ENCODE measurements around the gene PKNOX2.

The PKNOX2 gene

DNA sequence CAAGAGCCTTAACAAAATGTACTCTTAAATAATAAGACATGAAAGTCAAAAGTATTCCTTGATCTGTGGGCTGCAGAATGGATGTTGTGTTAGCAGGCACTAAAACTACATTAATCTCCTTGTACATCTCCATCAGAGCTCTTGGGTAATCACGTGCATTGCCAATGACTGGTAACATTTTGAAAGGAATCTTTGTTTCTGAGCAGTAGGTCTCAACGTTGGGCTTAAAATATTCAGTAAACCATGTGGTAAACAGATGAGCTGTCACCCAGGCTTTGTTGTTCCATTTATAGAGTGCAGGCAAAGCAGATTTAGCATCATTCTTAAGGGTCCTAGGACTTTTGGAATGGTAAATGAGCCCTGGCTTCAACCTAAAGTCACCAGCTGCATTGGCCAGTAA lies 152.9 kb downstream of the PKNOX2 start:
- DNase-seq (ENCODE audit: low read depth) = no peak
- no peak overlapping the region for H3K4me3 ChIP-seq (ENCODE audit: low read depth, low read length)
- TF ChIP-seq, protein P1, sequence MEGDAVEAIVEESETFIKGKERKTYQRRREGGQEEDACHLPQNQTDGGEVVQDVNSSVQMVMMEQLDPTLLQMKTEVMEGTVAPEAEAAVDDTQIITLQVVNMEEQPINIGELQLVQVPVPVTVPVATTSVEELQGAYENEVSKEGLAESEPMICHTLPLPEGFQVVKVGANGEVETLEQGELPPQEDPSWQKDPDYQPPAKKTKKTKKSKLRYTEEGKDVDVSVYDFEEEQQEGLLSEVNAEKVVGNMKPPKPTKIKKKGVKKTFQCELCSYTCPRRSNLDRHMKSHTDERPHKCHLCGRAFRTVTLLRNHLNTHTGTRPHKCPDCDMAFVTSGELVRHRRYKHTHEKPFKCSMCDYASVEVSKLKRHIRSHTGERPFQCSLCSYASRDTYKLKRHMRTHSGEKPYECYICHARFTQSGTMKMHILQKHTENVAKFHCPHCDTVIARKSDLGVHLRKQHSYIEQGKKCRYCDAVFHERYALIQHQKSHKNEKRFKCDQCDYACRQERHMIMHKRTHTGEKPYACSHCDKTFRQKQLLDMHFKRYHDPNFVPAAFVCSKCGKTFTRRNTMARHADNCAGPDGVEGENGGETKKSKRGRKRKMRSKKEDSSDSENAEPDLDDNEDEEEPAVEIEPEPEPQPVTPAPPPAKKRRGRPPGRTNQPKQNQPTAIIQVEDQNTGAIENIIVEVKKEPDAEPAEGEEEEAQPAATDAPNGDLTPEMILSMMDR (IDR thresholded peaks at IDR 0.05; ENCODE audit: low read depth, low read length, missing control alignments) = no peak

DNA sequence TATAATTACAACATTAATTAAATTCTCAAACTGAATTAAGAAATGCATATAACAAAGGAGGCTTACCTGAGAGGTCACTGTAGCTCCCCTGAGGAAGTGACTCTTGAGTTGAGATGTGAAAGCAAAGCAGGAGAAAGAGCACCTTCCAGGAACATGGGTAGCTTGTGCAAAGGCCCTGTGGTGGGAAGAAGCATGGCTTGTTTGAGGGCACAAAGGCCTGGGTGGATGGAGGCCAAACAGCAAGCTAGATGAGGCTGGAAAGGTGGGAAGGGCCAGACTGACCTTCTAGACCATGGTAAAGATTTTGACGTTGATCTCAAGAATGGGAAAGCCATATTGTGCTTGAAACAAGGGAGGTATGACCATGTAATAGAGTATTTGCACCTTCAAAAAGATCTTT lies 155.1 kb downstream of the PKNOX2 start:
- TF ChIP-seq, protein P1 (IDR thresholded peaks at IDR 0.05; ENCODE audit: low read depth, low read length, missing control alignments) = no peak
- no peak overlapping the region for H3K4me3 ChIP-seq (ENCODE audit: low read depth, low read length)
- no peak for DNase-seq (ENCODE audit: low read depth)

GRCh38 chr11:125320347-125321076 lies 156.0 kb downstream of the PKNOX2 start:
- no peak overlapping the region for H3K4me3 ChIP-seq (ENCODE audit: low read depth, low read length)
- TF ChIP-seq, protein P1 (IDR thresholded peaks at IDR 0.05; ENCODE audit: low read depth, low read length, missing control alignments) = no peak
- no peak for DNase-seq (ENCODE audit: low read depth)

GRCh38 chr11:125322289-125322688 lies 157.7 kb downstream of the PKNOX2 start:
- no peak overlapping the region for H3K4me3 ChIP-seq (ENCODE audit: low read depth, low read length)
- TF ChIP-seq, protein P1 (IDR thresholded peaks at IDR 0.05; ENCODE audit: low read depth, low read length, missing control alignments) = no peak
- DNase-seq (ENCODE audit: low read depth) = no peak

DNA sequence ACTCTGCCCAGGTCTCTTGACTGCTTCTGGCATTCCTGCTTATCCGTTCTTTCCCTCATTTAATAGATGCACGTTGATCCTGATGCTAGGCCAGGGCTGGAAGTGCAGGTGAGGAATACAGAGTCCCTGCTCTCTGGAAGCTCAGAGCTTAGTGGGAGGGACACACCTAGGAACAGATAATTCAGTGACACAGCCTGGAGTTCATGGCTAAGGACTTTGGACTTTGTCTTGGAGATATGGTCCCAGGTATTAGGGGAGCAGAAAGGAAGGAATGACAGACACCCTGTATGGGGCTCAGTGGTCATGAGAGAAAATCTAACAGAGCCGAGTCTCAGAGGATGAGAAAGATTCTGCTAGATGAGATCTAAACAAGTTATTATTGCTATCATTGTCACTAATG lies 160.6 kb downstream of the PKNOX2 start:
- no peak for DNase-seq (ENCODE audit: low read depth)
- no peak overlapping the region for H3K4me3 ChIP-seq (ENCODE audit: low read depth, low read length)
- TF ChIP-seq, protein P1 (IDR thresholded peaks at IDR 0.05; ENCODE audit: low read depth, low read length, missing control alignments) = no peak

- H3K4me3 ChIP-seq (ENCODE audit: low read depth, low read length) = no peak overlapping the region
- TF ChIP-seq, protein P1 (IDR thresholded peaks at IDR 0.05; ENCODE audit: low read depth, low read length, missing control alignments) = no peak
- no peak for DNase-seq (ENCODE audit: low read depth)
Measured at GRCh38 chr11:125326126-125326525, 161.6 kb downstream of the PKNOX2 start.
